Measurements from ENCODE around the gene WNK3. TPM values are rescaled to one million over a fixed set of nuclear protein-coding genes. Genes with fewer than 3 reads are reported as not detected.
A peak's percentile ranks its signal among the peaks of the same experiment; 100 is the strongest.

Gene WNK3
- total RNA-seq, 1 experiment from 2014 or later: not detected

DNA sequence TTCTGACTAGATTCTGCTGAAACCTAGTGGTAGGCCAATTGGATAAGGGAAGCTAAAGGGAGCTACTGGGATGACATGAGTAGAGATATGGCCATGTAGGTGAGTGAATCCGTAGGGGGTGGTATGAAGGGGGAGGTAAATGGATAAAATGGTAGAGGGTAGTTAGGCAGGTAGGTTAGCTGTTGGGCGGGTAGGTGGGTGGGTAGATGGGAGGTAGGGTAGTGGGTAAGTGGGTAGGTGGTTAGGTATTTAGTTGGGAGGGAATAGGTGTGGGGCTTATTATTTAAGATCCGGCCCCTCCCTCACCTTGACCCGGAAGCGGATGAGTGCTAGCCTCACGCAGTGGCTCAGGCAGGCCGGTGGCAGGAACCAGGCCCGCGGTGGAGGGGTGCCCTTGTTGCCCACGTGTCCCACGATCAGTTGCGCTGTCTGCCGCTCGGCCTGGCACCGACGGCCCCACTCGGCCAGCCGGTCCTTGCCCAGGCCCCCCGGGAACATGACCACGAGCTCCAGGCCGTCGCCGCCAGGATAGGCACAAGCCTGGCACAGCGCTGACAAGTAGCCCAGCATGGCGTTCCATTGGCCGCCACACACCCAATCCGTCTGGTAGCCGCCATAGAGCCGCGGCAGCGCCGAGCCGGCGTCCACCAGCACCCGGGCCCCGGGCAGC lies 175.5 kb downstream of the WNK3 start:
- CTCF ChIA-PET: interaction anchor here (1.3 kb wide), 1 partner anchor 13 kb away, joined by 3 read pairs; no protein-coding TSS in a partner anchor
- peak; percentile 66 for DNase-seq
- no TSS peak for BruUV-seq (replicated peaks)
- Mint-ChIP-seq H3K4me1 (ENCODE audit: low read depth, unreplicated experiment) (peaks cover 39% of the 10 kb centered on the region), H3K27ac (ENCODE audit: unreplicated experiment) (peak overlapping the region; percentile 79), H3K36me3 (ENCODE audit: insufficient read depth, unreplicated experiment) (peaks cover 33% of the 10 kb centered on the region), H3K9me3 (ENCODE audit: low read depth, unreplicated experiment) (no peaks in the 10 kb centered on the region), H3K4me3 (ENCODE audit: low read depth, unreplicated experiment) (peak overlapping the region; percentile 73), H3K27me3 (ENCODE audit: unreplicated experiment) (no peaks in the 10 kb centered on the region)
- intact Hi-C loops (cut with micrococcal nuclease; ENCODE audit: unreplicated experiment): loop anchor here (5.0 kb wide), 1 partner anchor 140 kb away; the partner anchor contains the start of gene PHF8
- TF ChIP-seq, protein P1, sequence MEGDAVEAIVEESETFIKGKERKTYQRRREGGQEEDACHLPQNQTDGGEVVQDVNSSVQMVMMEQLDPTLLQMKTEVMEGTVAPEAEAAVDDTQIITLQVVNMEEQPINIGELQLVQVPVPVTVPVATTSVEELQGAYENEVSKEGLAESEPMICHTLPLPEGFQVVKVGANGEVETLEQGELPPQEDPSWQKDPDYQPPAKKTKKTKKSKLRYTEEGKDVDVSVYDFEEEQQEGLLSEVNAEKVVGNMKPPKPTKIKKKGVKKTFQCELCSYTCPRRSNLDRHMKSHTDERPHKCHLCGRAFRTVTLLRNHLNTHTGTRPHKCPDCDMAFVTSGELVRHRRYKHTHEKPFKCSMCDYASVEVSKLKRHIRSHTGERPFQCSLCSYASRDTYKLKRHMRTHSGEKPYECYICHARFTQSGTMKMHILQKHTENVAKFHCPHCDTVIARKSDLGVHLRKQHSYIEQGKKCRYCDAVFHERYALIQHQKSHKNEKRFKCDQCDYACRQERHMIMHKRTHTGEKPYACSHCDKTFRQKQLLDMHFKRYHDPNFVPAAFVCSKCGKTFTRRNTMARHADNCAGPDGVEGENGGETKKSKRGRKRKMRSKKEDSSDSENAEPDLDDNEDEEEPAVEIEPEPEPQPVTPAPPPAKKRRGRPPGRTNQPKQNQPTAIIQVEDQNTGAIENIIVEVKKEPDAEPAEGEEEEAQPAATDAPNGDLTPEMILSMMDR (IDR thresholded peaks at IDR 0.05; ENCODE audit: unreplicated experiment): no peak

DNA sequence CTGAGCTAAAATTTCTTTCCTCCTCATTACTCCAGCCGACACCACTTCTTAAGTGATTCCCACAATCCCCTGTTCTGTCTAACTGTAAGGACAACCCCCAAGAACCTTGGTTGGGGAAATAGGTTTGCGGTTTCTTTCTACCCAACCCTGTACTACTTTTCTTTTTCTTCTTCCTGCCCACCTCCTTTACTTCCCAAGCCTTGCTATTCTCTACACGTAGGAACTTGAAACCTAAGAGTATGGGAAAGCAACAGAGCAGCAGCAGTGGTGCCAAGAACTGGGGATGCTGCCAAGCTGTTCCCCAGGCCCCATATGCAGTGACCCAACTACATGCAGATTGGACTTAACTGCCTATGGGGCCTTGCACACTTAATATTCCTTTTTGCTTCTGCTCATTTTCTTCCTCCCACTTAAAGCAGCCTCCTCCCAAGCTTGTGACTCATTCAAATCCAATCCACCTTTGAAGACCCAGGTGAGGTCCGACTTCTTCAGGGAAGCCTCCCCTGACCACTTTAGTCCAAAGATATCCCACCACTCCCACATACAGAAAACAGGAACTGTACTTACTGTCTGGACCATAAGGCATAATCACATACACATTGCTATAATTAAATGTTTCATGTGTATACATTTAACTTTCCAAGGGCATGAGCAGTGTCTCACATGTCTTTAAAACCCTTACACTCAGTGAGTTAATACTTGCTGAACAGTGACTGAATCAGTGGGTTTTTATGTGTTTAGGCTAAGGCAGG lies 176.5 kb downstream of the WNK3 start:
- no TSS peak for BruUV-seq (replicated peaks)
- TF ChIP-seq, protein P1 (IDR thresholded peaks at IDR 0.05; ENCODE audit: unreplicated experiment): no peak
- intact Hi-C loops (cut with micrococcal nuclease; ENCODE audit: unreplicated experiment): loop anchor here (5.0 kb wide), 1 partner anchor 139 kb away; the partner anchor contains the start of gene PHF8
- Mint-ChIP-seq H3K4me1 (ENCODE audit: low read depth, unreplicated experiment) (peaks cover 48% of the 10 kb centered on the region), H3K4me3 (ENCODE audit: low read depth, unreplicated experiment) (peak overlapping the region; percentile 73), H3K9me3 (ENCODE audit: low read depth, unreplicated experiment) (no peaks in the 10 kb centered on the region), H3K27ac (ENCODE audit: unreplicated experiment) (peak overlapping the region; percentile 79), H3K36me3 (ENCODE audit: insufficient read depth, unreplicated experiment) (peaks cover 31% of the 10 kb centered on the region), H3K27me3 (ENCODE audit: unreplicated experiment) (no peaks in the 10 kb centered on the region)
- CTCF ChIA-PET: interaction anchor here (1.0 kb wide), 1 partner anchor 18 kb away, joined by 4 read pairs; no protein-coding TSS in a partner anchor
- DNase-seq: no peak

DNA sequence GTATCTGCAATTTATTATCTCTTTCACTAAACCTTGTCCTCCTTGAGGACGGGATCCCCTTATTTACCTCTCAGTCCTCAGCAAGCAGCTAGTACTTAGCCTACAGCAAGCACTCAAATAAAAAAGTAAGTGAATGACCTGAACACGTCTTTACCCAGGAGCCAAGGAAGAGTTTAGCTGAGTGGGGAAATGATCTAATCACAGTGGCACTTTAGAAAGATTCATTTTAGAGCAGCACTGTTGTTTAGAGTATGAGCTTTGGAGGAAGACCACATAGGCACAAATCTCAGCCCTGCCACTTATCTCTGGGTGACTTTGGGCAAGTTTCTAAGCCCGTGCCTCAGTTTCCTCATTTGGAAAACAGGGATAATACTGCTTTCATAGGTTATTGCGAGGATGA lies 177.4 kb downstream of the WNK3 start:
- Mint-ChIP-seq H3K27me3 (ENCODE audit: unreplicated experiment) (no peaks in the 10 kb centered on the region), H3K9me3 (ENCODE audit: low read depth, unreplicated experiment) (no peaks in the 10 kb centered on the region), H3K4me1 (ENCODE audit: low read depth, unreplicated experiment) (peaks cover 49% of the 10 kb centered on the region), H3K27ac (ENCODE audit: unreplicated experiment) (peak overlapping the region; percentile 79), H3K4me3 (ENCODE audit: low read depth, unreplicated experiment) (peak overlapping the region; percentile 73), H3K36me3 (ENCODE audit: insufficient read depth, unreplicated experiment) (peaks cover 28% of the 10 kb centered on the region)
- TF ChIP-seq, protein P1 (IDR thresholded peaks at IDR 0.05; ENCODE audit: unreplicated experiment): no peak
- BruUV-seq (replicated peaks): no TSS peak
- intact Hi-C loops (cut with micrococcal nuclease; ENCODE audit: unreplicated experiment): loop anchor here (5.0 kb wide), 1 partner anchor 138 kb away; the partner anchor contains the start of gene PHF8
- no peak for DNase-seq
- CTCF ChIA-PET: interaction anchor here (0.6 to 1.0 kb wide), 3 partner anchors 17 to 133 kb away, joined by 3 to 5 read pairs (median 4); no protein-coding TSS in a partner anchor

DNA sequence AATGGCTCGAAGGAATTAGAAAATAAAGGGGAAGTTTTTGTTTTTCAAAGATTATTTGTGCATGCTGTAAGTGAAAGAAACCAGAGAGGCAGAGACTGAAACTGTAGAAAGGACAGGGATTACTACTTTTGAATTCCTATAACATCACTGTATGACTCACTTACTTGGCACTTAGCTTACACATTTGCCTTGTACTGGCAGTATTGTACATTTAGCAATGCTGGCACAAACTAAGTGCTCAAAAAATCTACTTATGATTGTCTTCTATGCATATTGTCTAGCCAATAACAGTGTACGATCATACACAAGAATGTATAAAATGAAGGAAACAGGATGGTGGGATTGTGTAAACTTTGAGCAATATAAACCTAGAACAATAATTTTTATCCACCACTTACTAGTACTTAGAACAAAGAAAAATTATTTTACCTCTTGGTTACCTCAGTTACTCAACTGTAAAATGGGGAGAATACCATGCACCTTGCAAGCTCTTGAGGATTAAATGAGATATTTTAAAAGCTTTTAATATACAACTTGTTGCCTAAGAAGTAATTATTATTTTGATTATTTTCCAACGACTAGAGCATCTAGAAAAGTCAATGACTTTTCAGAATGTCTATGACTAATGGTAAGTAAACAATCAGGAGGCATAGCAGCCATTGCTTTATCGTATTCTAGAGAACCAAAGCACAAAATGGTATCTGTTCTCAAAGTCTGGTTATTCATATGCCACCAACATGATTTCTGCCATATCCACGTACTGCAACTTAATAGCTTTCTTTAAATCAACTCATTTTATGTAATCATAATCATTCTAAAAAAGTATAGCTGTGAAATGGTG lies 179.5 kb downstream of the WNK3 start:
- Mint-ChIP-seq H3K4me1 (ENCODE audit: low read depth, unreplicated experiment) (peaks cover 49% of the 10 kb centered on the region), H3K36me3 (ENCODE audit: insufficient read depth, unreplicated experiment) (peaks cover 24% of the 10 kb centered on the region), H3K27ac (ENCODE audit: unreplicated experiment) (peak overlapping the region; percentile 61), H3K4me3 (ENCODE audit: low read depth, unreplicated experiment) (peak overlapping the region; percentile 73), H3K27me3 (ENCODE audit: unreplicated experiment) (no peaks in the 10 kb centered on the region), H3K9me3 (ENCODE audit: low read depth, unreplicated experiment) (no peaks in the 10 kb centered on the region)
- no peak for DNase-seq
- intact Hi-C loops (cut with micrococcal nuclease; ENCODE audit: unreplicated experiment): no loop called here
- CTCF ChIA-PET: no interaction called here
- no TSS peak for BruUV-seq (replicated peaks)
- TF ChIP-seq, protein P1 (IDR thresholded peaks at IDR 0.05; ENCODE audit: unreplicated experiment): no peak

Measured in Calu3 (cell line).